ENCODE measurements around the gene TAOK1.

The TAOK1 gene

DNA sequence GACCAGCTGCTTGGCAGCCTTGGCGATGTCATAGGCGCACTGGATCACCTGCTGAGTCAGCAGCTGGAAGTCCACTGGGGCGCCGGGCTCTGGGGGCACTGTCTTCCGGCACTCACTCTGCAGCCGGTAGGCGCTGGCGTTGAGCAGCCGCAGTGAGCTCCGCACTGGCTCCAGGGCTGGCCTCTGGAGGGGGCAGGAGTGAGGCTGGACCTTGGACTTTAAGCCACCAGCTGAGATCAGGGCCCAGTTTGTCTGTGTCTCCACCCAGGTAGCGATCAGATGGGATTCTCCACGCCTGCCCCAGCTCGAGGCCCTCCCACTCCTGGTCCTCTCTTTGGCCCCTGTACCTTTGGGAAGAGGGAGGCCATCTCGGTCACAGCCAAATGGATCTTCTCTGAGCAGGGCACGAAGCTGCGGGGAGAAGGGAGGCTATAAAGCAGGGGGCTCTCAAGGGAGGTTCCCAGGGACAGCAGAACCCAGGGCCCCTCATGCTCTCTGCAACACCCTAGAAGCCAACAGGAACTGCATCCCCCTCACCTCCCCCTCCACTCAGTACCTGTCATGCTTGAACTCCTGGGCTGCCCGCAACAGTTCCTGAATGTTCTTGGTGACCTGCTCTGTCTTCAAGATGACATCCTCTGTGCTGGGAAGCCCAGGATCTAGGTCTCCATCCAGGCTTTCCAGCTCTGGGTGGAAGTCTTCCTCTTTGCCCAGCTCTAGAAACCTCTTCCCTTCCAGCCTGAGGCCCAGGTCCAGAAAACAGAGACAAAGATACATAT, 184.8 kb downstream of the TAOK1 start:
- TF ChIP-seq EZH2phosphoT487 (IDR thresholded peaks at IDR 0.05; ENCODE audit: borderline replicate concordance) (no peak), CTCF (conservative IDR thresholded peaks at IDR 0.05; ENCODE audit: low read length) (no peak)
- Histone ChIP-seq H3K36me3 (ENCODE audit: insufficient read depth, low read length) (peaks cover 52% of the 10 kb centered on the region; the same call in 1 of the 2 replicates), H3K79me2 (ENCODE audit: insufficient read depth, low read length) (no peaks in the 10 kb centered on the region; the same call in 1 of the 2 replicates), H3K4me1 (ENCODE audit: insufficient read depth, low read length, poor library complexity, severe bottlenecking) (no peaks in the 10 kb centered on the region), H3K9me3 (ENCODE audit: insufficient read depth, low read depth, low read length) (no peaks in the 10 kb centered on the region), H3K27me3 (ENCODE audit: insufficient read depth, low read length, poor library complexity, severe bottlenecking) (no peaks in the 10 kb centered on the region), H3F3A (ENCODE audit: low read depth) (no peaks in the 10 kb centered on the region), H3K4me2 (ENCODE audit: low read depth, low read length, poor library complexity, severe bottlenecking) (no peak overlapping the region), H3K4me3 (ENCODE audit: low read length, poor library complexity, severe bottlenecking) (no peak overlapping the region), H4K20me1 (ENCODE audit: insufficient read depth, low read length, poor library complexity, severe bottlenecking) (peaks cover 6% of the 10 kb centered on the region), H3K9ac (ENCODE audit: low read depth, low read length, poor library complexity, severe bottlenecking) (no peak overlapping the region), H2AFZ (ENCODE audit: low read length) (no peak overlapping the region), H3K9me2 (replicated peaks; ENCODE audit: low read depth, low read length) (no peaks in the 10 kb centered on the region)

- H3K9ac ChIP-seq (ENCODE audit: low read depth, low read length, poor library complexity, severe bottlenecking): no peak overlapping the region
- no peaks in the 10 kb centered on the region for H3K9me2 ChIP-seq (replicated peaks; ENCODE audit: low read depth, low read length)
- no peak overlapping the region for H3K4me2 ChIP-seq (ENCODE audit: low read depth, low read length, poor library complexity, severe bottlenecking)
- no peaks in the 10 kb centered on the region for H3K9me3 ChIP-seq (ENCODE audit: insufficient read depth, low read depth, low read length)
- H2AFZ ChIP-seq (ENCODE audit: low read length): no peak overlapping the region
- H3F3A ChIP-seq (ENCODE audit: low read depth): no peaks in the 10 kb centered on the region
- TF ChIP-seq EZH2phosphoT487 (IDR thresholded peaks at IDR 0.05; ENCODE audit: borderline replicate concordance) (no peak), CTCF (conservative IDR thresholded peaks at IDR 0.05; ENCODE audit: low read length) (no peak)
- H3K79me2 ChIP-seq (ENCODE audit: insufficient read depth, low read length): no peaks in the 10 kb centered on the region
- peaks cover 52% of the 10 kb centered on the region; the same call in 1 of the 2 replicates for H3K36me3 ChIP-seq (ENCODE audit: insufficient read depth, low read length)
- no peaks in the 10 kb centered on the region for H3K27me3 ChIP-seq (ENCODE audit: insufficient read depth, low read length, poor library complexity, severe bottlenecking)
- peaks cover 6% of the 10 kb centered on the region for H4K20me1 ChIP-seq (ENCODE audit: insufficient read depth, low read length, poor library complexity, severe bottlenecking)
- H3K4me3 ChIP-seq (ENCODE audit: low read length, poor library complexity, severe bottlenecking): no peak overlapping the region
- no peaks in the 10 kb centered on the region for H3K4me1 ChIP-seq (ENCODE audit: insufficient read depth, low read length, poor library complexity, severe bottlenecking)
Observed at GRCh38 chr17:29575511-29576213, 185.5 kb downstream of the TAOK1 start.

DNA sequence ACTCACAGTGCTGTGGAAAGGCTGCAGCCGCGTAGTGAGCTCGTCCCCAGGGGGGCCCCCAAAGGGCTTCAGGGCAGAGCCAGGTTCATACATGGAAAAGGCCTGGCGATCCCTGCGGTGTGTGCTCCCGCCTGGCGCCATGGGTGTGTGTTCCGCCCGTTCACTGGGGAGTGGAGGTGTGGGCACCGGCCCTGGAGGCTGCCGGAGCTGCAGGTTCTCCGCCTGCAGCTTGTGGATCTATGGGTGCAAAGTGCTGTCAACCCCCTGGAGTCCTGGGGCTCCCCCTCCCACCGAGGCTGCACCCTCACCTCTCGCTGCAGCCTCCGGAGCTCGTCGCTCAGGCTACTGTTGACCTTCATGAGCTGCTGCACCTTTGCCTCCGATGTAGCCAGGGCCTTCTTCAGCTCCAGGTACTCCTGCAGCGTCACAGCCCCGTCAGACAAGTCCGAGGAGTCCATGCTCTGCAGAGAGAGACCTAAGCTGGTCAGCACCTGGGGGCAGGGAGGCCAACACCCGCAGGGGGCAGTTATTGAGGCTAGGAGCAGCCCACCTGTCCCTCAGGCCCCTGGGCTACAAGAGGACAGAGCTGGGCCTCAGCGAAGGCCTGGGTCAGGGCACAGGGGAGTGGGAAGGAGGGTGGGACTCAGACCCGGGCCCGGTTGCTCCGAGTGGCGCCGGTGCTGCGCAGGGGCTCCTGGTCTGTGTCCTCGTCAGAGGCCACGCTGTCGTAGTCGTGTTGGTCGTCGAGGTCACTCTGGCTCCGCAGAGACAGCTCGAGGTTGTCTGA, 186.2 kb downstream of the TAOK1 start:
- H3K36me3 ChIP-seq (ENCODE audit: insufficient read depth, low read length): peaks cover 57% of the 10 kb centered on the region; the same call in 1 of the 2 replicates
- TF ChIP-seq EZH2phosphoT487 (IDR thresholded peaks at IDR 0.05; ENCODE audit: borderline replicate concordance): no peak
- TF ChIP-seq CTCF (conservative IDR thresholded peaks at IDR 0.05; ENCODE audit: low read length): no peak
- no peaks in the 10 kb centered on the region for H3K4me1 ChIP-seq (ENCODE audit: insufficient read depth, low read length, poor library complexity, severe bottlenecking)
- H3K9ac ChIP-seq (ENCODE audit: low read depth, low read length, poor library complexity, severe bottlenecking): no peak overlapping the region
- H3K4me3 ChIP-seq (ENCODE audit: low read length, poor library complexity, severe bottlenecking): no peak overlapping the region
- H3K79me2 ChIP-seq (ENCODE audit: insufficient read depth, low read length): no peaks in the 10 kb centered on the region
- peaks cover 6% of the 10 kb centered on the region for H4K20me1 ChIP-seq (ENCODE audit: insufficient read depth, low read length, poor library complexity, severe bottlenecking)
- H3K4me2 ChIP-seq (ENCODE audit: low read depth, low read length, poor library complexity, severe bottlenecking): no peak overlapping the region
- no peaks in the 10 kb centered on the region for H3K9me2 ChIP-seq (replicated peaks; ENCODE audit: low read depth, low read length)
- H3F3A ChIP-seq (ENCODE audit: low read depth): no peaks in the 10 kb centered on the region
- no peak overlapping the region for H2AFZ ChIP-seq (ENCODE audit: low read length)
- no peaks in the 10 kb centered on the region for H3K27me3 ChIP-seq (ENCODE audit: insufficient read depth, low read length, poor library complexity, severe bottlenecking)
- no peaks in the 10 kb centered on the region for H3K9me3 ChIP-seq (ENCODE audit: insufficient read depth, low read depth, low read length)
